Stomach (tissue), 4 donors: ENCODE results near the gene CPNE6.

Source experiments
- CTCF ChIP-seq, 7 experiments: fragments of 450-650 bp in 4 of 7; fragments of 200-600 bp in 3 of 7; sonication (generic) in 3 of 7; IDR thresholded peaks; one replicate each; pipeline ENCODE4 v1.5.1; 2016 to 2019; ENCODE audit warnings: antibody characterized with exemption in 7 of 7, control low read depth in 2 of 7, mild to moderate bottlenecking in 1 of 7
- POLR2A ChIP-seq, 4 donors: fragments of 450-650 bp; IDR thresholded peaks; one replicate each; pipeline ENCODE4 v1.6.1; 2016; ENCODE audit warnings: antibody characterized with exemption in 4 of 4, control low read depth in 2 of 4, mild to moderate bottlenecking in 1 of 4, moderate library complexity in 1 of 4
- POLR2AphosphoS5 ChIP-seq, 3 donors: sonication (generic); formaldehyde crosslinking; IDR thresholded peaks; one replicate each; pipeline ENCODE4 v1.6.1; 2016; ENCODE audit warnings: antibody characterized with exemption in 3 of 3

GRCh38 chr14:24053548-24054323 lies 17.6 kb upstream of the CPNE6 start:
- no peak for TF ChIP-seq POLR2AphosphoS5 (IDR thresholded peaks at IDR 0.05)
- TF ChIP-seq CTCF (IDR thresholded peaks at IDR 0.05) = no peak
- no peak for TF ChIP-seq POLR2A (IDR thresholded peaks at IDR 0.05)
